Stimulated activated CD8-positive, alpha-beta memory T cell treated with anti-CD3 and anti-CD28 coated beads, Interleukin-7, amount 100 ng/mL, for 1 hour (primary cell): Measurements from ENCODE around the gene ETFA.

ENCODE experiments used
- DNase-seq, 2 donors: peaks; one replicate each; pipeline ENCODE4 v3.0.0-alpha.2; 2020; ENCODE audit warnings: low read depth in 2 of 2

ETFA gene

GRCh38 chr15:76196269-76197231 lies 114.7 kb downstream of the ETFA start:
- DNase-seq: no peak

GRCh38 chr15:76195506-76196268 lies 115.6 kb downstream of the ETFA start:
- no peak for DNase-seq

- no peak for DNase-seq
These were observed 117.3 kb downstream of the ETFA start for GRCh38 chr15:76193934-76194333.

GRCh38 chr15:76192715-76193114 lies 118.6 kb downstream of the ETFA start:
- DNase-seq: no peak

- no peak for DNase-seq
These were observed 119.6 kb downstream of the ETFA start for GRCh38 chr15:76191539-76192244.

- DNase-seq: peak; percentile 30 to 38
These were observed 120.3 kb downstream of the ETFA start for GRCh38 chr15:76190751-76191538.

GRCh38 chr15:76190070-76190564 lies 121.2 kb downstream of the ETFA start:
- no peak for DNase-seq

- DNase-seq: no peak
These were observed 122.2 kb downstream of the ETFA start for GRCh38 chr15:76189106-76189505.

- DNase-seq: no peak
These were observed 124.1 kb downstream of the ETFA start for GRCh38 chr15:76187163-76187562.

GRCh38 chr15:76185716-76186115 lies 125.6 kb downstream of the ETFA start:
- no peak for DNase-seq

- DNase-seq: no peak
These were observed 126.6 kb downstream of the ETFA start for GRCh38 chr15:76184650-76185035.

- DNase-seq: no peak
These were observed 127.2 kb downstream of the ETFA start for GRCh38 chr15:76183930-76184649.

GRCh38 chr15:76181705-76182107 lies 129.6 kb downstream of the ETFA start:
- no peak for DNase-seq

GRCh38 chr15:76180321-76180720 lies 130.9 kb downstream of the ETFA start:
- no peak for DNase-seq

GRCh38 chr15:76179023-76179422 lies 132.2 kb downstream of the ETFA start:
- DNase-seq: no peak

- DNase-seq: no peak
These were observed 132.8 kb downstream of the ETFA start for GRCh38 chr15:76178296-76179000.

GRCh38 chr15:76177491-76178040 lies 133.7 kb downstream of the ETFA start:
- no peak for DNase-seq

- no peak for DNase-seq
These were observed 134.7 kb downstream of the ETFA start for GRCh38 chr15:76176487-76177085.

GRCh38 chr15:76176059-76176458 lies 135.2 kb downstream of the ETFA start:
- no peak for DNase-seq
